AG04450 (cell line): ENCODE results near the gene ZNFX1. TPM values are rescaled to one million over a fixed set of nuclear protein-coding genes. Genes with fewer than 3 reads are reported as not detected.

ENCODE experiments used
- CTCF ChIA-PET: fragments of 300-600, 350-600 bp; formaldehyde crosslinking; extraction: SDS; loops from one replicate; lab custom pipeline; 2022; ENCODE audit warnings: antibody characterized with exemption, inconsistent platforms; lab: Charles Lee
- POLR2A ChIA-PET: fragments of 350-600 bp; formaldehyde crosslinking; extraction: SDS; loops from one replicate; lab custom pipeline; 2021; ENCODE audit warnings: antibody characterized with exemption, inconsistent platforms; lab: Yijun Ruan, JAX
- DNase-seq: peaks from one replicate; pipeline ENCODE4 v3.0.0-alpha.2; 2011; ENCODE audit warnings: low read depth, low spot score
- H3K27ac ChIP-seq: one replicate; pipeline ENCODE4 v1.5.1; 2012; ENCODE audit warnings: low read depth, low read length, control low read depth
- H3K27me3 ChIP-seq: one replicate; pipeline ENCODE4 v1.6.0; 2012; ENCODE audit warnings: low read length; ENCODE audit not compliant: control insufficient read depth, insufficient read depth
- H3K4me3 ChIP-seq: 2 replicates; pipeline ENCODE4 v1.5.1; 2011; ENCODE audit warnings: mild to moderate bottlenecking, low read depth, low read length, control low read depth
- H3K9me3 ChIP-seq: 2 replicates; pipeline ENCODE4 v1.5.1; 2012; ENCODE audit warnings: low read length; ENCODE audit not compliant: control insufficient read depth, insufficient read depth
- polyA plus RNA-seq: library from polyadenylated mRNA; depleted of rRNA; stranded (reverse); fragments of >200 nt; gene quantifications from 2 replicates; pipeline ENCODE4 v1.2.3, GENCODE V29; 2011
- TF ChIP-seq, protein P1 (sequence below): IDR thresholded peaks from 2 replicates; pipeline ENCODE4 v1.5.1; 2011; ENCODE audit warnings: low read depth, low read length, control low read depth, inconsistent platforms

Gene ZNFX1
- polyA plus RNA-seq, 1 experiment = 9.6 TPM

DNA sequence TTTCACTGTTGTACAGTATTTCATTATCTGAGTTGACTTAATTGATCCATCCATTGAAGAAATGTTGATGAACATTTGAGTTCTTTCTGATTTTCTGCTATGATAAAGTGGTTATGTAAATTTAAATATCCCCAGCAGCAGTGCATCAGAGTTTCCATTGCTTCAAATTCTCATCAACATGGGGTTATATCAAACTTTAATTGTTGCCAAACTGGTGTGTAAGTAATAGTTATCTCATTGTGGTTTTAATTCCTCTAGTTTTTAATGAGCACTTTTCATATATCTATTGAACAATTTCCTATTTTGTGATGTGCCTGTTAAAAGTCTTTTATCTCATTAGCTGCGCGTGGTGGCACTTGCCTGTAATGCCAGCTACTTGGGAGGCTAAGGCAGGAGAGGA lies 18.1 kb downstream of the ZNFX1 start:
- Histone ChIP-seq H3K27ac (no peak overlapping the region), H3K4me3 (no peak overlapping the region), H3K27me3 (no peaks in the 10 kb centered on the region), H3K9me3 (no peaks in the 10 kb centered on the region)
- TF ChIP-seq, protein P1, sequence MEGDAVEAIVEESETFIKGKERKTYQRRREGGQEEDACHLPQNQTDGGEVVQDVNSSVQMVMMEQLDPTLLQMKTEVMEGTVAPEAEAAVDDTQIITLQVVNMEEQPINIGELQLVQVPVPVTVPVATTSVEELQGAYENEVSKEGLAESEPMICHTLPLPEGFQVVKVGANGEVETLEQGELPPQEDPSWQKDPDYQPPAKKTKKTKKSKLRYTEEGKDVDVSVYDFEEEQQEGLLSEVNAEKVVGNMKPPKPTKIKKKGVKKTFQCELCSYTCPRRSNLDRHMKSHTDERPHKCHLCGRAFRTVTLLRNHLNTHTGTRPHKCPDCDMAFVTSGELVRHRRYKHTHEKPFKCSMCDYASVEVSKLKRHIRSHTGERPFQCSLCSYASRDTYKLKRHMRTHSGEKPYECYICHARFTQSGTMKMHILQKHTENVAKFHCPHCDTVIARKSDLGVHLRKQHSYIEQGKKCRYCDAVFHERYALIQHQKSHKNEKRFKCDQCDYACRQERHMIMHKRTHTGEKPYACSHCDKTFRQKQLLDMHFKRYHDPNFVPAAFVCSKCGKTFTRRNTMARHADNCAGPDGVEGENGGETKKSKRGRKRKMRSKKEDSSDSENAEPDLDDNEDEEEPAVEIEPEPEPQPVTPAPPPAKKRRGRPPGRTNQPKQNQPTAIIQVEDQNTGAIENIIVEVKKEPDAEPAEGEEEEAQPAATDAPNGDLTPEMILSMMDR = no peak
- CTCF ChIA-PET = interaction anchor here (1.0 kb wide), 2 partner anchors 13 to 61 kb away, joined by 4 to 6 read pairs; no protein-coding TSS in a partner anchor
- no peak for DNase-seq
- POLR2A ChIA-PET = interaction anchor here (1.0 to 1.2 kb wide), 2 partner anchors 9 to 18 kb away, joined by 4 to 5 read pairs; partner anchors contain the start of gene ZNFX1

- POLR2A ChIA-PET = interaction anchor here (1.2 kb wide), 1 partner anchor 19 kb away, joined by 4 read pairs; the partner anchor contains the start of gene ZNFX1
- Histone ChIP-seq H3K9me3 (no peaks in the 10 kb centered on the region), H3K4me3 (no peak overlapping the region), H3K27ac (no peak overlapping the region), H3K27me3 (no peaks in the 10 kb centered on the region)
- no peak for DNase-seq
- CTCF ChIA-PET = no interaction called here
- TF ChIP-seq, protein P1 = no peak
Observed at GRCh38 chr20:49259284-49259683, 18.6 kb downstream of the ZNFX1 start.

GRCh38 chr20:49256261-49256660 lies 21.6 kb downstream of the ZNFX1 start:
- Histone ChIP-seq H3K9me3 (no peaks in the 10 kb centered on the region), H3K27ac (no peak overlapping the region), H3K4me3 (no peak overlapping the region), H3K27me3 (no peaks in the 10 kb centered on the region)
- ChIA-PET CTCF (interaction anchor here (1.6 kb wide), 1 partner anchor 10 kb away, joined by 17 read pairs; no protein-coding TSS in a partner anchor), POLR2A (no interaction called here)
- TF ChIP-seq, protein P1 = no peak
- no peak for DNase-seq

- H3K27ac ChIP-seq = no peak overlapping the region
- ChIA-PET POLR2A (no interaction called here), CTCF (interaction anchor here (1.5 kb wide), 1 partner anchor 22 kb away, joined by 4 read pairs; no protein-coding TSS in a partner anchor)
- no peak for DNase-seq
- H3K4me3 ChIP-seq = no peak overlapping the region
- H3K27me3 ChIP-seq = no peaks in the 10 kb centered on the region
- no peaks in the 10 kb centered on the region for H3K9me3 ChIP-seq
- TF ChIP-seq, protein P1 = no peak
Observed at GRCh38 chr20:49252556-49253350, 25.1 kb downstream of the ZNFX1 start.
